Endodermal cell (in vitro differentiated cells): ENCODE measurements around the gene WDR5B. TPM values are rescaled to one million over a fixed set of nuclear protein-coding genes. Genes with fewer than 3 reads are reported as not detected.

Experiments used
- DNase-seq: peaks from one replicate; pipeline ENCODE4 v3.0.0-alpha.2; 2017
- H3K27ac ChIP-seq: 2 replicates; pipeline ENCODE4 v1.5.1; 2013; ENCODE audit warnings: mild to moderate bottlenecking, low read depth, low read length, moderate library complexity
- H3K27me3 ChIP-seq: 2 replicates; pipeline ENCODE4 v1.6.1; 2013; ENCODE audit warnings: mild to moderate bottlenecking, low read length, moderate library complexity; ENCODE audit not compliant: insufficient read depth, control insufficient read depth, poor library complexity, severe bottlenecking
- H3K36me3 ChIP-seq: 2 replicates; pipeline ENCODE4 v1.7.0; 2013; ENCODE audit warnings: mild to moderate bottlenecking, low read length, moderate library complexity; ENCODE audit not compliant: control insufficient read depth, insufficient read depth
- H3K4me1 ChIP-seq: one replicate; pipeline ENCODE4 v1.7.0; 2013; ENCODE audit warnings: low read length; ENCODE audit not compliant: control insufficient read depth, insufficient read depth
- H3K4me3 ChIP-seq: 2 replicates; pipeline ENCODE4 v1.5.1; 2013; ENCODE audit warnings: mild to moderate bottlenecking, low read length, moderate library complexity
- H3K9ac ChIP-seq: 2 replicates; pipeline ENCODE4 v1.6.1; 2013; ENCODE audit warnings: mild to moderate bottlenecking, low read length, moderate library complexity; ENCODE audit not compliant: poor library complexity, severe bottlenecking; ENCODE audit errors: extremely low read depth
- H3K9me3 ChIP-seq: 2 replicates; pipeline ENCODE4 v1.6.1; 2013; ENCODE audit warnings: mild to moderate bottlenecking, low read length, moderate library complexity; ENCODE audit not compliant: control insufficient read depth
- H3K27ac Mint-ChIP-seq: 2 replicates; pipeline ENCODE4 v1.8.0; 2020; ENCODE audit warnings: mixed read lengths
- H3K27me3 Mint-ChIP-seq: 2 replicates; pipeline ENCODE4 v1.8.0; 2021; ENCODE audit warnings: mild to moderate bottlenecking, mixed read lengths; ENCODE audit not compliant: insufficient read depth
- H3K36me3 Mint-ChIP-seq: 2 replicates; pipeline ENCODE4 v1.8.0; 2020; ENCODE audit warnings: low read depth, mixed read lengths
- H3K4me1 Mint-ChIP-seq: 2 replicates; pipeline ENCODE4 v1.8.0; 2020; ENCODE audit warnings: mixed read lengths
- H3K4me3 Mint-ChIP-seq: 2 replicates; pipeline ENCODE4 v1.8.0; 2020; ENCODE audit warnings: mild to moderate bottlenecking, moderate library complexity, mixed read lengths
- H3K9me3 Mint-ChIP-seq: 2 replicates; pipeline ENCODE4 v1.8.0; 2020; ENCODE audit warnings: mild to moderate bottlenecking, mixed read lengths
- CTCF ChIP-seq: fragments of 200-600 bp; sonication (generic); conservative IDR thresholded peaks from 2 replicates; pipeline ENCODE4 v1.5.0; 2021; ENCODE audit warnings: antibody characterized with exemption, mild to moderate bottlenecking
- WGBS, 2 experiments: methylation state at CpG; one replicate each; pipeline versions ENCODE4 v1.1.5 to v1.1.7; 2013; ENCODE audit warnings: missing lambda C conversion rate in 2 of 2, mixed read lengths in 1 of 2; ENCODE audit not compliant: insufficient coverage in 1 of 2, insufficient read length in 1 of 2; 5-methylcytosine and 5-hydroxymethylcytosine counted together
- total RNA-seq, 2 donors: library from RNA; stranded (reverse); fragmentation: NEBNext Ultra II Directional in 1 of 2; extraction: Animal tissue kit (Norgen Biotek cat#: 25700) in 1 of 2; gene quantifications; 2 replicates in 1 of 2; 3 replicates in 1 of 2; pipeline ENCODE4 v1.2.1, GENCODE V29; 2021

The WDR5B gene
- total RNA-seq, 2 donors from 2014 or later, result 4.2 to 4.9 TPM

GRCh38 chr3:122410639-122411038, 5.2 kb downstream of the WDR5B start:
- Histone ChIP-seq H3K9me3 (no peaks in the 10 kb centered on the region), H3K9ac (no peak overlapping the region), H3K4me1 (no peaks in the 10 kb centered on the region), H3K36me3 (peaks cover 47% of the 10 kb centered on the region), H3K27ac (no peak overlapping the region), H3K27me3 (no peaks in the 10 kb centered on the region), H3K4me3 (no peak overlapping the region)
- H3K4me3 Mint-ChIP-seq, result no peak overlapping the region
- TF ChIP-seq CTCF, result no peak
- no peaks in the 10 kb centered on the region for H3K9me3 Mint-ChIP-seq
- H3K4me1 Mint-ChIP-seq, result peaks cover 8% of the 10 kb centered on the region
- H3K27me3 Mint-ChIP-seq, result no peaks in the 10 kb centered on the region
- DNase-seq, result no peak
- peaks cover 4% of the 10 kb centered on the region for H3K36me3 Mint-ChIP-seq
- no peak overlapping the region for H3K27ac Mint-ChIP-seq
- 95 to 96% methylated on average over 5 to 6 of the region's 6 CpGs for WGBS, 2 experiments

GRCh38 chr3:122410111-122410510, 5.8 kb downstream of the WDR5B start:
- no peak overlapping the region for H3K27ac Mint-ChIP-seq
- H3K4me3 ChIP-seq, result no peak overlapping the region
- no peaks in the 10 kb centered on the region for H3K4me1 ChIP-seq
- H3K27me3 ChIP-seq, result no peaks in the 10 kb centered on the region
- H3K9ac ChIP-seq, result no peak overlapping the region
- no peak overlapping the region for H3K4me3 Mint-ChIP-seq
- TF ChIP-seq CTCF, result no peak
- no peak for DNase-seq
- WGBS, 2 experiments, result 99 to 100% methylated on average over 1 to 4 of the region's 4 CpGs
- H3K27ac ChIP-seq, result no peak overlapping the region
- H3K4me1 Mint-ChIP-seq, result peaks cover 5% of the 10 kb centered on the region
- no peaks in the 10 kb centered on the region for H3K9me3 ChIP-seq
- H3K36me3 ChIP-seq, result peaks cover 51% of the 10 kb centered on the region
- peaks cover 4% of the 10 kb centered on the region for H3K36me3 Mint-ChIP-seq
- H3K9me3 Mint-ChIP-seq, result no peaks in the 10 kb centered on the region
- H3K27me3 Mint-ChIP-seq, result no peaks in the 10 kb centered on the region

GRCh38 chr3:122409446-122409845, 6.4 kb downstream of the WDR5B start:
- WGBS, 2 experiments, result 92 to 96% methylated on average over 6 of the region's 6 CpGs
- Mint-ChIP-seq H3K4me1 (no peaks in the 10 kb centered on the region), H3K9me3 (no peaks in the 10 kb centered on the region), H3K27ac (no peak overlapping the region), H3K27me3 (no peaks in the 10 kb centered on the region), H3K4me3 (no peak overlapping the region), H3K36me3 (peaks cover 4% of the 10 kb centered on the region)
- H3K36me3 ChIP-seq, result peaks cover 56% of the 10 kb centered on the region
- H3K4me3 ChIP-seq, result no peak overlapping the region
- H3K9ac ChIP-seq, result no peak overlapping the region
- no peak overlapping the region for H3K27ac ChIP-seq
- TF ChIP-seq CTCF, result no peak
- no peaks in the 10 kb centered on the region for H3K27me3 ChIP-seq
- no peak for DNase-seq
- no peaks in the 10 kb centered on the region for H3K9me3 ChIP-seq
- no peaks in the 10 kb centered on the region for H3K4me1 ChIP-seq
